A549 (cell line): ENCODE results near the gene DSCAM. TPM values are rescaled to one million over a fixed set of nuclear protein-coding genes. Genes with fewer than 3 reads are reported as not detected.

Experiments
- ATAC-seq, 2 experiments: fragments of 200-7000 bp in 1 of 2; fragments of >200 bp in 1 of 2; cut with Nextera tagmentation in 1 of 2; cut with Tn5 transposase in 1 of 2; 3 replicates each; pipeline versions ENCODE4 v1.8.0 to v1.9.1; 2018 to 2020; ENCODE audit warnings: mild to moderate bottlenecking in 1 of 2, moderate library complexity in 1 of 2
- CTCF ChIA-PET: fragments of 300-600 bp; sonication (Branson Sonifier 250); formaldehyde crosslinking; extraction: SDS; loops from one replicate; lab custom pipeline; 2021; ENCODE audit warnings: antibody characterized with exemption, inconsistent platforms; lab: Yijun Ruan, JAX
- POLR2A ChIA-PET: fragments of 350-600 bp; formaldehyde crosslinking; extraction: SDS; loops from one replicate; lab custom pipeline; 2021; ENCODE audit warnings: antibody characterized with exemption, inconsistent platforms; lab: Yijun Ruan, JAX
- DNase-seq, 2 experiments: peaks; one replicate each; pipeline versions ENCODE4 v3.0.0 to v3.0.0-alpha.2; 2011 to 2016; ENCODE audit warnings: low read depth in 1 of 2, low spot score in 1 of 2
- FAIRE-seq: peaks from 2 replicates; lab custom pipeline; 2011; peaks lifted over from hg19 to GRCh38; lab: Jason Lieb, UNC
- H3K27ac ChIP-seq, 2 experiments: fragments of >200 bp; sonication (Bioruptor Twin); formaldehyde crosslinking; 3 replicates each; pipeline ENCODE4 v1.5.1; 2016 to 2017
- H3K4me1 ChIP-seq: fragments of >200 bp; sonication (Bioruptor Twin); formaldehyde crosslinking; 3 replicates; pipeline ENCODE4 v1.6.1; 2016
- H3K4me2 ChIP-seq: fragments of >200 bp; sonication (Bioruptor Twin); formaldehyde crosslinking; 3 replicates; pipeline ENCODE4 v1.6.1; 2016
- H3K4me3 ChIP-seq: fragments of >200 bp; sonication (Bioruptor Twin); formaldehyde crosslinking; 3 replicates; pipeline ENCODE4 v1.5.1; 2016
- H3K9me3 ChIP-seq: fragments of >200 bp; sonication (Bioruptor Twin); formaldehyde crosslinking; 3 replicates; pipeline ENCODE4 v1.6.1; 2016
- CBX2 ChIP-seq: fragments of 200-600 bp; sonication (generic); IDR thresholded peaks from 2 replicates; pipeline ENCODE4 v1.6.1; 2016; ENCODE audit warnings: low read depth, mild to moderate bottlenecking, borderline replicate concordance
- CHD4 ChIP-seq: fragments of 200-600 bp; sonication (generic); IDR thresholded peaks from 2 replicates; pipeline ENCODE4 v1.6.1; 2016; ENCODE audit warnings: antibody characterized with exemption, mild to moderate bottlenecking, borderline replicate concordance
- EP300 ChIP-seq, 2 experiments: fragments of >200 bp; sonication (Bioruptor Twin); formaldehyde crosslinking; IDR thresholded peaks; 2 replicates in 1 of 2; 3 replicates in 1 of 2; pipeline ENCODE4 v1.6.1; 2016 to 2017
- FOXS1 ChIP-seq: fragments of 250-450 bp; sonication (Bioruptor Pico); IDR thresholded peaks from 2 replicates; pipeline ENCODE4 v1.5.0; 2020; ENCODE audit warnings: mild to moderate bottlenecking, moderate library complexity
- GATA3 ChIP-seq: IDR thresholded peaks from 2 replicates; pipeline ENCODE4 v1.6.1; 2012; ENCODE audit warnings: borderline replicate concordance
- HOXB13 ChIP-seq: fragments of 250-450 bp; sonication (Bioruptor Pico); IDR thresholded peaks from 2 replicates; pipeline ENCODE4 v1.5.0; 2020; ENCODE audit warnings: low read depth, mild to moderate bottlenecking, moderate library complexity
- KDM1A ChIP-seq: fragments of 200-600 bp; sonication (generic); IDR thresholded peaks from 2 replicates; pipeline ENCODE4 v1.6.1; 2016; ENCODE audit warnings: low read depth, mild to moderate bottlenecking
- KDM5A ChIP-seq: fragments of 200-600 bp; sonication (generic); IDR thresholded peaks from 2 replicates; pipeline ENCODE4 v1.6.1; 2016; ENCODE audit warnings: antibody characterized with exemption, mild to moderate bottlenecking
- MAFK ChIP-seq: fragments of 450-650 bp; IDR thresholded peaks from 2 replicates; pipeline ENCODE4 v1.6.1; 2014; ENCODE audit not compliant: partially characterized antibody
- MYC ChIP-seq: IDR thresholded peaks from 2 replicates; pipeline ENCODE4 v1.6.1; 2012; ENCODE audit warnings: mild to moderate bottlenecking, inconsistent platforms, low read length, improper control_type of control experiment, borderline replicate concordance
- NFE2L2 ChIP-seq: fragments of 150-350 bp; conservative IDR thresholded peaks from 2 replicates; pipeline ENCODE4 v1.6.1; 2014; ENCODE audit warnings: low read length
- NR3C1 ChIP-seq: fragments of >200 bp; sonication (Bioruptor Twin); formaldehyde crosslinking; IDR thresholded peaks from 3 replicates; pipeline ENCODE4 v1.6.1; 2017
- POLR2A ChIP-seq: IDR thresholded peaks from 2 replicates; pipeline ENCODE4 v1.6.1; 2012; ENCODE audit warnings: mild to moderate bottlenecking, low read length
- POLR2AphosphoS2 ChIP-seq: conservative IDR thresholded peaks from 2 replicates; pipeline ENCODE4 v1.6.1; 2012; ENCODE audit warnings: low read length, improper control_type of control experiment, inconsistent platforms
- RCOR1 ChIP-seq: fragments of 150-350 bp; IDR thresholded peaks from 2 replicates; pipeline ENCODE4 v1.6.1; 2014; ENCODE audit warnings: antibody characterized with exemption, low read length, low read depth
- RFX5 ChIP-seq: fragments of 450-650 bp; IDR thresholded peaks from 2 replicates; pipeline ENCODE4 v1.7.1; 2014; ENCODE audit warnings: antibody characterized with exemption, mild to moderate bottlenecking, moderate library complexity
- RNF2 ChIP-seq: fragments of 200-600 bp; sonication (generic); IDR thresholded peaks from 2 replicates; pipeline ENCODE4 v1.6.1; 2016; ENCODE audit warnings: low read depth, mild to moderate bottlenecking, antibody characterized with exemption, moderate library complexity, borderline replicate concordance
- SMC3 ChIP-seq: fragments of >200 bp; sonication (Bioruptor Twin); formaldehyde crosslinking; IDR thresholded peaks from 3 replicates; pipeline ENCODE4 v1.6.1; 2018; ENCODE audit warnings: inconsistent platforms
- ZC3H11A ChIP-seq: fragments of 450-650 bp; IDR thresholded peaks from 2 replicates; pipeline ENCODE4 v1.6.1; 2014; ENCODE audit warnings: antibody characterized with exemption, mild to moderate bottlenecking
- ZSCAN20 ChIP-seq: fragments of 250-450 bp; sonication (Bioruptor Pico); IDR thresholded peaks from 2 replicates; pipeline ENCODE4 v1.8.0; 2022; ENCODE audit warnings: mild to moderate bottlenecking, moderate library complexity
- WGBS: methylation state at CpG from one replicate; pipeline ENCODE4 v1.1.6; 2017; ENCODE audit errors: missing lambda C conversion rate; 5-methylcytosine and 5-hydroxymethylcytosine counted together
- polyA plus RNA-seq, 4 experiments: library from polyadenylated mRNA; depleted of rRNA in 3 of 4; stranded (reverse); fragments of >200 nt; fragmentation: RNase III in 1 of 4; extraction: RNeasy Plus Mini Kit Qiagen cat#74134 plus additional on column Dnase treatment in 1 of 4; gene quantifications; 2 replicates in 3 of 4; 3 replicates in 1 of 4; pipeline ENCODE4 v1.2.3, GENCODE V29; 2011 to 2017
- TF ChIP-seq, protein P1 (sequence below): fragments of 150-350 bp; IDR thresholded peaks from 2 replicates; pipeline ENCODE4 v1.6.1; 2014; ENCODE audit warnings: low read depth, mild to moderate bottlenecking, low read length
- TF ChIP-seq, protein P2 (sequence below): IDR thresholded peaks from 2 replicates; pipeline ENCODE4 v1.6.1; 2012
- TF ChIP-seq, protein P3 (sequence below): fragments of 250-450 bp; sonication (Bioruptor Pico); IDR thresholded peaks from 2 replicates; pipeline ENCODE4 v1.5.0; 2021; ENCODE audit warnings: mild to moderate bottlenecking, moderate library complexity, borderline replicate concordance
- TF ChIP-seq, protein P4 (sequence below): fragments of 450-650 bp; IDR thresholded peaks from 2 replicates; pipeline ENCODE4 v1.6.1; 2014; ENCODE audit warnings: antibody characterized with exemption
- TF ChIP-seq, protein P5 (sequence below): IDR thresholded peaks from 2 replicates; pipeline ENCODE4 v1.6.1; 2012

The DSCAM gene
- polyA plus RNA-seq, 2 of the 4 experiments (the other 2 are of a cell fraction): not detected

DNA sequence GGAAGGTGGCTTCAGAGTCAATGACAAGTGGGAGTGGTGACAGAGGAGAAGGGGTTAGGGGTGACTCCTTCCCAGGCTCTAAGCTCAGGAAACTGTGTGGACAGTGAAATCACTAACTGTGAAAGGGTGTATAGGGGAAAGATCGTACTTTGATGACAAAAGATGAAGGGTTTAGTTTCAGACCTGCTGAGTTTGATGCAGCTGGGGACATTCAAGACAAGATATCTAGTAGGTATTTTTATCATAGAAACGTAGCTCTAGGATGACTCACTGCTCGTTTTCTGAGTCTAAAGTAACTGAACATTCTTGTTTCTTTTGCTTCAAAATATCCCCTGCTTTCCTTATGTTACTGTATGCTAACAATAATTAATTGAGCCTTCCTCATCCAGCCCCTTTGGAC lies 830.7 kb downstream of the DSCAM start:
- Histone ChIP-seq H3K4me2 (no peak overlapping the region), H3K27ac (no peak overlapping the region), H3K9me3 (no peaks in the 10 kb centered on the region), H3K4me1 (no peaks in the 10 kb centered on the region), H3K4me3 (no peak overlapping the region)
- CTCF ChIA-PET: no interaction called here
- POLR2A ChIA-PET: no interaction called here
- TF ChIP-seq RCOR1 (no peak), GATA3 (no peak), CBX2 (no peak), NR3C1 (no peak), NFE2L2 (no peak), CHD4 (no peak)
- TF ChIP-seq, protein P1, sequence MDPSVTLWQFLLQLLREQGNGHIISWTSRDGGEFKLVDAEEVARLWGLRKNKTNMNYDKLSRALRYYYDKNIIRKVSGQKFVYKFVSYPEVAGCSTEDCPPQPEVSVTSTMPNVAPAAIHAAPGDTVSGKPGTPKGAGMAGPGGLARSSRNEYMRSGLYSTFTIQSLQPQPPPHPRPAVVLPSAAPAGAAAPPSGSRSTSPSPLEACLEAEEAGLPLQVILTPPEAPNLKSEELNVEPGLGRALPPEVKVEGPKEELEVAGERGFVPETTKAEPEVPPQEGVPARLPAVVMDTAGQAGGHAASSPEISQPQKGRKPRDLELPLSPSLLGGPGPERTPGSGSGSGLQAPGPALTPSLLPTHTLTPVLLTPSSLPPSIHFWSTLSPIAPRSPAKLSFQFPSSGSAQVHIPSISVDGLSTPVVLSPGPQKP: no peak
- WGBS: 3% methylated on average over 3 of the region's 3 CpGs
- no peak for ATAC-seq
- no peak for FAIRE-seq
- DNase-seq: no peak

DNA sequence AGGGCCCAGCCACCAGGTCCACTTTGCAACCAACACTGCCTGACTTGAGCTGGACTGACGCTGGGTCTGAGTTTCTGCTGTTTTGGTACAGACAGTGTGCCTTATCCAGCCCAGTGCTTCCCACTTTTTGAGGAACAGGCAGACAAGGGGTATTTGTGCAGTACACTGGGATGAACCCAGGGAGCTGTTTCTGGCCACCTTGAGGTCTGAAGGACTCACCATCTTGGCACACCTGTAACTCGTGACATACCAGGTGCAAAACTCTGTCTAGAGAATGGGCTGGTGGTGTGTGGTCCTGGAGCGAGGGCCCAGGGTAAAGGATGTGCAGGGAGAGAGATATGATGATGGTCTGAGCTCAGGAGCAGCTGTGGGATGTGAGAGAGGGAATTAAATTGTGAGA lies 831.1 kb downstream of the DSCAM start:
- WGBS: 0% methylated on average over 2 of the region's 3 CpGs
- H3K4me1 ChIP-seq: no peaks in the 10 kb centered on the region
- no peak for ATAC-seq
- no peak for TF ChIP-seq KDM1A
- TF ChIP-seq, protein P2, sequence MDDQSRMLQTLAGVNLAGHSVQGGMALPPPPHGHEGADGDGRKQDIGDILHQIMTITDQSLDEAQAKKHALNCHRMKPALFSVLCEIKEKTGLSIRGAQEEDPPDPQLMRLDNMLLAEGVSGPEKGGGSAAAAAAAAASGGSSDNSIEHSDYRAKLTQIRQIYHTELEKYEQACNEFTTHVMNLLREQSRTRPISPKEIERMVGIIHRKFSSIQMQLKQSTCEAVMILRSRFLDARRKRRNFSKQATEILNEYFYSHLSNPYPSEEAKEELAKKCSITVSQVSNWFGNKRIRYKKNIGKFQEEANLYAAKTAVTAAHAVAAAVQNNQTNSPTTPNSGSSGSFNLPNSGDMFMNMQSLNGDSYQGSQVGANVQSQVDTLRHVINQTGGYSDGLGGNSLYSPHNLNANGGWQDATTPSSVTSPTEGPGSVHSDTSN: no peak
- no peak overlapping the region for H3K4me2 ChIP-seq
- H3K4me3 ChIP-seq: no peak overlapping the region
- H3K27ac ChIP-seq: no peak overlapping the region
- no peak for FAIRE-seq
- no peaks in the 10 kb centered on the region for H3K9me3 ChIP-seq
- CTCF ChIA-PET: no interaction called here
- POLR2A ChIA-PET: no interaction called here
- DNase-seq: no peak

DNA sequence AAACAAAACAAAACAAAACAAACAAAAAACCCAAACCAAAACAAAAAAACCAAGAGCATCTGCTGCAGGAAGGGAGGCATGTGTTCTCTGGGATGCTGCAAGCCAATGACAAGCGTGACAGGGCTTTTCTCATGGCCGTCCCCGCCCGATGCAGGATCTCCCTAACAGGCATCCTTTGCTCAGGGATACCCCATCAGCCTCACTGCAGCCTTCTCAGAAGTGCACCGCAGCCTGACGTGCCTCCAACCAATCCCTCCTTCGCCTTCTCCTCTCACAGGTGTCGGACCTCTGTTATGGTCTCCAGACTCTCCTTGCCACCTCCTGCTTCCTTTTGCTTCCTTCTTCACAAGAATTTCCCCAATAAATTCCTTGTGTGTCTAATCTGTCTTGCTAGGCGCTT lies 832.6 kb downstream of the DSCAM start:
- CTCF ChIA-PET: no interaction called here
- DNase-seq (no peak), FAIRE-seq (no peak), ATAC-seq (no peak)
- POLR2A ChIA-PET: no interaction called here
- 9% methylated on average over 9 of the region's 9 CpGs for WGBS
- no peak overlapping the region for H3K4me3 ChIP-seq
- H3K9me3 ChIP-seq: no peaks in the 10 kb centered on the region
- no peak overlapping the region for H3K27ac ChIP-seq
- H3K4me1 ChIP-seq: no peaks in the 10 kb centered on the region
- no peak for TF ChIP-seq ZC3H11A
- H3K4me2 ChIP-seq: no peak overlapping the region

DNA sequence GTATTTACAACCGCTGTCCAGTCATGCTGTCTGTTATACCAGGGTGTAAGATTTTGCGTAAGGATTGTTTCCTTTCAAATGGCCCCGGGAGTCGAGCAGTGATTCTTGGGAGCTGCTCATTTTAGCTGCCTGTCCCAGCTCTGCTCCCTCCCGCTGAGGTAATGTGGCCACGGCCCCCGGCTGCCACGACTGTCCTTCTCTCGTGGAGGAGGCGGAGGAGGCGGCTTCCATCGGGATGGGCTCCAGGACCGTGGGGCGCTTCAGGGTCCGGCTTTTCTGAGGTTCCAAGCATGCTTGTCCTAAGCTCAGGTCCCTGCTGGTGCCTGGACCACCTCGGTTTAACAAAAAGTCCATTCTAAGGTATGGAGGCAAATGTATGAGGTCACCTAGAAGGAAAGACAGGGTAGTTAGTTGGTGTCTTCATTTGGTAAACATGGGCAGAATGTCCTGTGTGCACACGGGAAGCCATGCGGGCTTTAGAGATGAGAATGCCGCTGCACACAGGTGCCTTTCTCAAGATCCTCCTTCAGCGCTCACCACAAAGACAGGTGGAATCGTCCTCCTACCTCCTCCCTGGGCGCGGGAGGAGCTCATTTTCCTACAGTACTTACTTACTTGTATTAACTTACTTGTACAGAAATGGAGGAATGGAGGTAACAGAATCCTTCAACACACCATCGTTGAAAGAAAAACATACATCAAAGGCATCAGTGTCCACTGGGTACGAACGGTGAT lies 833.8 kb downstream of the DSCAM start:
- Histone ChIP-seq H3K9me3 (no peaks in the 10 kb centered on the region), H3K4me3 (no peak overlapping the region), H3K4me1 (no peaks in the 10 kb centered on the region)
- ATAC-seq: no peak
- CTCF ChIA-PET: interaction anchor here (0.9 kb wide), 1 partner anchor 36 kb away, joined by 3 read pairs; no protein-coding TSS in a partner anchor
- FAIRE-seq: no peak
- TF ChIP-seq KDM5A (no peak), POLR2AphosphoS2 (no peak), HOXB13 (CRISPR knock-in tag) (no peak), SMC3 (no peak), GATA3 (no peak), ZSCAN20 (CRISPR knock-in tag) (no peak), RNF2 (no peak), NR3C1 (no peak), EP300 (IDR thresholded peaks at IDR 0.05) (no peak), POLR2A (no peak), CHD4 (no peak), FOXS1 (CRISPR knock-in tag) (no peak), MAFK (no peak), RFX5 (no peak), ZC3H11A (no peak), MYC (no peak)
- TF ChIP-seq, protein P2: no peak
- TF ChIP-seq, protein P3, sequence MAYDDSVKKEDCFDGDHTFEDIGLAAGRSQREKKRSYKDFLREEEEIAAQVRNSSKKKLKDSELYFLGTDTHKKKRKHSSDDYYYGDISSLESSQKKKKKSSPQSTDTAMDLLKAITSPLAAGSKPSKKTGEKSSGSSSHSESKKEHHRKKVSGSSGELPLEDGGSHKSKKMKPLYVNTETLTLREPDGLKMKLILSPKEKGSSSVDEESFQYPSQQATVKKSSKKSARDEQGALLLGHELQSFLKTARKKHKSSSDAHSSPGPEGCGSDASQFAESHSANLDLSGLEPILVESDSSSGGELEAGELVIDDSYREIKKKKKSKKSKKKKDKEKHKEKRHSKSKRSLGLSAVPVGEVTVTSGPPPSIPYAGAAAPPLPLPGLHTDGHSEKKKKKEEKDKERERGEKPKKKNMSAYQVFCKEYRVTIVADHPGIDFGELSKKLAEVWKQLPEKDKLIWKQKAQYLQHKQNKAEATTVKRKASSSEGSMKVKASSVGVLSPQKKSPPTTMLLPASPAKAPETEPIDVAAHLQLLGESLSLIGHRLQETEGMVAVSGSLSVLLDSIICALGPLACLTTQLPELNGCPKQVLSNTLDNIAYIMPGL (CRISPR knock-in tag): no peak
- TF ChIP-seq, protein P4, sequence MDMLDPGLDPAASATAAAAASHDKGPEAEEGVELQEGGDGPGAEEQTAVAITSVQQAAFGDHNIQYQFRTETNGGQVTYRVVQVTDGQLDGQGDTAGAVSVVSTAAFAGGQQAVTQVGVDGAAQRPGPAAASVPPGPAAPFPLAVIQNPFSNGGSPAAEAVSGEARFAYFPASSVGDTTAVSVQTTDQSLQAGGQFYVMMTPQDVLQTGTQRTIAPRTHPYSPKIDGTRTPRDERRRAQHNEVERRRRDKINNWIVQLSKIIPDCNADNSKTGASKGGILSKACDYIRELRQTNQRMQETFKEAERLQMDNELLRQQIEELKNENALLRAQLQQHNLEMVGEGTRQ: no peak
- TF ChIP-seq, protein P5, sequence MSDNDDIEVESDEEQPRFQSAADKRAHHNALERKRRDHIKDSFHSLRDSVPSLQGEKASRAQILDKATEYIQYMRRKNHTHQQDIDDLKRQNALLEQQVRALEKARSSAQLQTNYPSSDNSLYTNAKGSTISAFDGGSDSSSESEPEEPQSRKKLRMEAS: no peak
- TF ChIP-seq, all 56 proteins: peak for 0
- 23% methylated on average over 22 of the region's 26 CpGs for WGBS
- Histone ChIP-seq H3K27ac (no peak overlapping the region), H3K4me2 (no peak overlapping the region)
- no peak for DNase-seq
- POLR2A ChIA-PET: no interaction called here
